HCT116 (cell line): ENCODE measurements around the gene MS4A4E.

Experiments used
- CTCF ChIP-seq, 3 experiments: fragments of 200-600 bp in 1 of 3; sonication (generic) in 1 of 3; IDR thresholded peaks in 2 of 3; conservative IDR thresholded peaks in 1 of 3; 2 replicates each; pipeline ENCODE4 v1.5.1; 2012 to 2017; ENCODE audit warnings: low read depth in 2 of 3, low read length in 2 of 3, antibody characterized with exemption in 1 of 3, borderline replicate concordance in 1 of 3, control low read depth in 1 of 3, mild to moderate bottlenecking in 1 of 3, mixed read lengths in 1 of 3, mixed run types in 1 of 3, moderate library complexity in 1 of 3; ENCODE audit not compliant: insufficient read depth in 1 of 3
- EGR1 ChIP-seq: IDR thresholded peaks from 2 replicates; pipeline ENCODE4 v1.6.1; 2012; ENCODE audit warnings: low read depth
- EZH2 ChIP-seq: fragments of 200-600 bp; sonication (generic); IDR thresholded peaks from 2 replicates; pipeline ENCODE4 v1.6.1; 2017; ENCODE audit warnings: antibody characterized with exemption, mixed run types
- EZH2phosphoT487 ChIP-seq: fragments of 200-600 bp; IDR thresholded peaks from 2 replicates; pipeline ENCODE4 v1.6.1; 2018; ENCODE audit warnings: antibody characterized with exemption, borderline replicate concordance
- JUND ChIP-seq: IDR thresholded peaks from 2 replicates; pipeline ENCODE4 v1.6.1; 2012
- POLR2A ChIP-seq: IDR thresholded peaks from 2 replicates; pipeline ENCODE4 v1.7.0; 2011; ENCODE audit warnings: borderline replicate concordance; ENCODE audit not compliant: insufficient read depth, insufficient read length; ENCODE audit errors: extremely low read depth
- POLR2AphosphoS5 ChIP-seq: IDR thresholded peaks from 2 replicates; pipeline ENCODE4 v1.6.1; 2011; ENCODE audit warnings: mild to moderate bottlenecking, low read depth, low read length, moderate library complexity
- RAD21 ChIP-seq: IDR thresholded peaks from 2 replicates; pipeline ENCODE4 v1.6.1; 2012; ENCODE audit warnings: low read depth, mild to moderate bottlenecking
- SP1 ChIP-seq: IDR thresholded peaks from 2 replicates; pipeline ENCODE4 v1.6.1; 2012; ENCODE audit warnings: low read depth
- SRF ChIP-seq: IDR thresholded peaks from 2 replicates; pipeline ENCODE4 v1.6.1; 2012; ENCODE audit warnings: low read depth
- TCF7L2 ChIP-seq: IDR thresholded peaks from 2 replicates; pipeline ENCODE4 v1.7.0; 2011; ENCODE audit warnings: borderline replicate concordance, inconsistent platforms; ENCODE audit not compliant: insufficient read depth, insufficient read length; ENCODE audit errors: extremely low read depth
- YY1 ChIP-seq: IDR thresholded peaks from 2 replicates; pipeline ENCODE4 v1.6.1; 2011; ENCODE audit warnings: low read length, low read depth, moderate library complexity, mild to moderate bottlenecking; ENCODE audit not compliant: insufficient replicate concordance; ENCODE audit errors: extremely low read depth
- ZNF274 ChIP-seq: fragments of 200-500 bp; sonication (Bioruptor generic); IDR thresholded peaks from 2 replicates; pipeline ENCODE4 v1.6.1; 2014; ENCODE audit warnings: mild to moderate bottlenecking, low read depth, low read length, inconsistent platforms
- TF ChIP-seq, protein P1 (sequence below): IDR thresholded peaks from 2 replicates; pipeline ENCODE4 v1.6.1; 2012

- TF ChIP-seq EZH2 (no peak), ZNF274 (no peak), CTCF (IDR thresholded peaks at IDR 0.05 in 2 of 3, conservative IDR thresholded peaks at IDR 0.05 in 1 of 3; ENCODE audit: borderline replicate concordance in 1 of 3, insufficient read depth in 1 of 3, low read depth in 2 of 3, low read length in 2 of 3) (no peak), SP1 (no peak), EGR1 (no peak), POLR2AphosphoS5 (no peak), POLR2A (no peak), YY1 (no peak), EZH2phosphoT487 (no peak), TCF7L2 (no peak), RAD21 (no peak), JUND (no peak), SRF (no peak)
- TF ChIP-seq, protein P1, sequence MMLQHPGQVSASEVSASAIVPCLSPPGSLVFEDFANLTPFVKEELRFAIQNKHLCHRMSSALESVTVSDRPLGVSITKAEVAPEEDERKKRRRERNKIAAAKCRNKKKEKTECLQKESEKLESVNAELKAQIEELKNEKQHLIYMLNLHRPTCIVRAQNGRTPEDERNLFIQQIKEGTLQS, result no peak
Measured at GRCh38 chr11:60214386-60214785, 28.6 kb downstream of the MS4A4E start.
